Measurements from ENCODE around the gene TOR4A. TPM values are rescaled to one million over a fixed set of nuclear protein-coding genes. Genes with fewer than 3 reads are reported as not detected.

TOR4A gene
- total and polyA plus RNA-seq, 2 experiments from 2014 or later: 2.0 to 19.0 TPM

GRCh38 chr9:137275588-137276472 lies 1.7 kb upstream of the TOR4A start:
- DNase-seq (ENCODE audit: low spot score): no peak
- peaks cover 36% of the 10 kb centered on the region for H3K4me1 Mint-ChIP-seq

More at GRCh38 chr9:137275588-137276472, 1.7 kb upstream of the TOR4A start:
- TF ChIP-seq NANOG (IDR thresholded peaks at IDR 0.05; ENCODE audit: borderline replicate concordance) (no peak), JUNB (IDR thresholded peaks at IDR 0.05; ENCODE audit: unreplicated experiment) (no peak), ZNF462 (CRISPR knock-in tag; IDR thresholded peaks at IDR 0.05) (no peak), ETS1 (IDR thresholded peaks at IDR 0.05) (no peak), ZNF114 (CRISPR knock-in tag; IDR thresholded peaks at IDR 0.05) (no peak), STAT1 (IDR thresholded peaks at IDR 0.05; ENCODE audit: unreplicated experiment) (no peak), CTCF (conservative IDR thresholded peaks at IDR 0.05; ENCODE audit: low read depth in 2 of 2) (no peak), EZH2phosphoT487 (IDR thresholded peaks at IDR 0.05; ENCODE audit: unreplicated experiment) (no peak), EZH2 (IDR thresholded peaks at IDR 0.05; ENCODE audit: low read depth, unreplicated experiment) (no peak), ZNF331 (CRISPR knock-in tag; IDR thresholded peaks at IDR 0.05; ENCODE audit: low read depth) (no peak), REST (IDR thresholded peaks at IDR 0.05; ENCODE audit: unreplicated experiment) (no peak), CREB1 (CRISPR knock-in tag; IDR thresholded peaks at IDR 0.05; ENCODE audit: low read depth) (no peak), POLR2AphosphoS5 (IDR thresholded peaks at IDR 0.05; ENCODE audit: low read depth) (no peak)
- peaks cover 30% of the 10 kb centered on the region for H3K27me3 Mint-ChIP-seq (ENCODE audit: insufficient read depth, low read depth, poor library complexity)
- Histone ChIP-seq H3K9me2 (ENCODE audit: insufficient read depth) (no peaks in the 10 kb centered on the region), H4K20me1 (replicated peaks; ENCODE audit: insufficient read depth) (no peaks in the 10 kb centered on the region), H3K4me1 (ENCODE audit: insufficient read depth) (peaks cover 12% of the 10 kb centered on the region), H3K4me3 (no peak overlapping the region), H2AFZ (no peak overlapping the region), H3F3A (replicated peaks; ENCODE audit: low read depth) (0 out of 2 replicates have a peak, but pooled peaks cover 13% of the 10 kb centered on the region), H3K36me3 (ENCODE audit: insufficient read depth) (no peaks in the 10 kb centered on the region), H3K4me2 (peak overlapping the region; percentile 88), H3K27ac (ENCODE audit: low read depth) (peak overlapping the region; percentile 74; the same call in 1 of the 2 replicates), H3K79me2 (replicated peaks; ENCODE audit: insufficient read depth) (no peaks in the 10 kb centered on the region), H3K27me3 (ENCODE audit: insufficient read depth) (0 out of 2 replicates have a peak, but pooled peaks cover 3% of the 10 kb centered on the region)
- ATAC-seq: no peak
- no peaks in the 10 kb centered on the region; the same call in 2 of the 3 replicates for H3K9me3 Mint-ChIP-seq
- peak overlapping the region; percentile 86 for H3K27ac Mint-ChIP-seq
- H3K4me3 Mint-ChIP-seq: no peak overlapping the region; the same call in 2 of the 3 replicates
- H3K36me3 Mint-ChIP-seq (ENCODE audit: low read depth): peaks cover 9% of the 10 kb centered on the region

Data from GM23338 (cell line).